HG03520 (cell line): ENCODE measurements around the gene TTI1.

Experiments used
- ATAC-seq: cut with Tn5 transposase; IDR thresholded peaks from one replicate; pipeline ENCODE4 v1.9.1; 2021; ENCODE audit warnings: mild to moderate bottlenecking, moderate library complexity; ENCODE audit not compliant: unreplicated experiment

Gene TTI1

GRCh38 chr20:37989601-37990295 lies 43.5 kb downstream of the TTI1 start:
- ATAC-seq, result no peak

GRCh38 chr20:37988306-37988954 lies 44.8 kb downstream of the TTI1 start:
- ATAC-seq, result no peak

DNA sequence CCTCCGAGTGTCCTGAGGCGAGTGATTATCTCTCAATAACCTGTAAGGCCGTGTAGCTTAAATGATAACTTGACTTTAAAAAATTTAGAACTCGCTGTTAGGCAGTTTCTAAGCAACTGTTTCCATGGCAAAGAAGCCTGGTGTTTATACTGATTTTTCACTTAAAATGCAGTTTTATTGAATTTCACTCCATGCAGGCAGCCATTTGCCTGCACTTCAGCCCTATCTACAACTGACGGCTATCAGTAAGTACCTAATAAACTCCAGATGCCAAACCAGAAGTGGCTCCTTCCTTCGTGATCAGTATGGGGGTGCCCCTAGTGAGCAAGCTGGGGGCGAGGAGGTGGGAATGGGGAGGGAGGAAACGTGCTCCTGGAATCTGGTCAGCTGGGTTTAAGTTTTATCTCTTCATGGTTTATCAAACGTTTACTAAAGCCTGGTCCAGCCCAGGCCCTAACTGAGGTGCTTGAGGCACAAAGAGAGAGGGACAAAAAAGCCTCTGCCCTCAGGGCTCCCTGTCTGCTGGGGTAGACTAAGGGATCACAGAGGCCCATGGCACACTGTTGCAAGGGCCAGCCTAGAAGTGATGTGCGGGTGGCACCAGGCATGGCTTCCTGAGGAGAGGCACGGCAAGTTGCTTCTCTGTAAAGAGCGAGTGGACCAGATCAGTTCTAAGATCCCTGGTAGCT lies 45.5 kb downstream of the TTI1 start:
- ATAC-seq, result no peak

- no peak for ATAC-seq
These were observed 46.2 kb downstream of the TTI1 start for GRCh38 chr20:37986873-37987601.

- ATAC-seq, result no peak
These were observed 47.0 kb downstream of the TTI1 start for GRCh38 chr20:37986044-37986858.

- ATAC-seq, result no peak
These were observed 49.1 kb downstream of the TTI1 start for GRCh38 chr20:37984018-37984785.

DNA sequence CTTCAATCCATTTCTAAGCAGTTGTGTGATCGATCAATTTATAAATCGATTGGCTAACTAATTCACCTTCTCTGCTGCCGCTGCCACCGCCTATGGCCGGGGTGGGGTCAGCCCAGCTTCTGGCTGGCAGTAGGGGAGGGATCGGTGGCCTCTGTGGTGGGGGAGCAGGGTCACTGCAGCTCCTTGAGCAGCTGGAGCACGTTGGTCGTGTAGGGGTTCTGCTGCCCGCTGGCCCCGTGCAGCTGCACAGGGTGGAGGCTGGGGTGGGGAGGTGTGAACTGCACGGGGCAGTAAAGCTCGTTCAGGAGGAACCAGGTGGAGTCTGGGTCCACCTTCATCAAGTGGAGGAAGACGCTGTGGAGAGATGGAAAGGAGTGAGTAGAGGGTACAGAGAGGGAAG lies 50.0 kb downstream of the TTI1 start:
- ATAC-seq, result no peak

GRCh38 chr20:37981568-37981967 lies 51.7 kb downstream of the TTI1 start:
- ATAC-seq, result no peak

- no peak for ATAC-seq
These were observed 52.4 kb downstream of the TTI1 start for GRCh38 chr20:37980876-37981275.

DNA sequence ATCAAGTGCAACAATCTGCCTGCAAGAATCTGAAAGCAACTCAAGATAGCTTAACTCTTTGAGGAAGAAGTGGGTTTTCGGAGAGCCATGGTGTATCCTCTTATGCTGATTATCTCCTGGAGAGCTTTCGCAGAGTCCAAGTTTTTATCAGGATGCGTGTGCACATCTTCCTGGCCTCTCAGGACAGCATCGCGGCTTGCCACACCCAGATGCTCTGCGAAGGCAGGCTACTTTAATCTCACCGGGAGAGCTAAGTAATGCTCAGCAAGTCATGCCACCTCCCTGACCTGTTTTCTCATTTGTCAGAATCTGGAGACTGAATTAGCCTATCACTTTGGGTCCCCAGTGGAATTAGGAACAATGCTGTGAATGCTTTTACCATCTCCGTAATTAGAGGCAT lies 52.9 kb downstream of the TTI1 start:
- no peak for ATAC-seq

DNA sequence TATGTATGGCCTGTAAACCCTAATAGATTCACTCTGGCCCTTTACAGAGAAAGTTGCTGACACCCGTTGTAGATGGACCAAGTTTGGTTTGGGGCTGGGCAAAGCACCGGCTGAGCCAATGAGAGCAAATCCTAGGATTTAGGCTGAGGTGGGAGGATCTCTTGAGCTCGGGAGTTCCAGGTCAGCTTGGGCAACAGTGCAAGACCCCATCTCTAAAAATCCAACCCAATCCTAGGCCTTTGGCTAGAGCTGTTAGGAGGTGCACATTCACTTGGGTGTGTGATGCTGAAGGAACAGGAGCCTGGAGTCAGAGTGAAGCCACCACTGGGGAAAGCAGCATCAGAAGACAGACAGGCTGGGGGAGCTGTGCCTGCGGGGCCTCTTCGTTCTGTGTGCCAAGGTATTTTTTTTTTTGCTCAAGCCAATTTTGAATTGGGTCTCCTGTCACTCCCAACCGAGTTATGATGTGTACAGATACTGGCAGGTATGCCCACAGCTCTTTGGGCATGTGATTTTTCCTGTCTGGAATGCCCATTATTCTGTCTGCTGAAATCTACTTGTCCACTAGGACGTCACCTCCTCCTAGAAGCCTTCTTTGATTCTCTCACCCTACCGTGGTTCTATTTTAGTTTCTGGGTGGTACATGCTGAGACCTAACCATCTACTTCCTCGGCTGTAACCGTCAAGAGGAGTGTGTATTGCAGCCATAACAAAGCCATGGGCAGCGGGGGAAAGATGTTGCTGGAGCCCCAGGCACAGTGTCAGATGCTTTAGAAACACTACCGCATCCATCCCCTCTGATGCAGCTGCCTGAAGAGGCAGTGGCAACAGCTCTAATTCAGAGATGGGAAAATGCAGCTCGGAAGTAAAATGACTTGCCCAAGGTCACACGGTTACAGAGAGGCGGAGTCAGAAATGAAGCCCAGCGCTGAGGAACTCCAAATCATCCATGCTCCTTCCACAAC lies 54.0 kb downstream of the TTI1 start:
- no peak for ATAC-seq

DNA sequence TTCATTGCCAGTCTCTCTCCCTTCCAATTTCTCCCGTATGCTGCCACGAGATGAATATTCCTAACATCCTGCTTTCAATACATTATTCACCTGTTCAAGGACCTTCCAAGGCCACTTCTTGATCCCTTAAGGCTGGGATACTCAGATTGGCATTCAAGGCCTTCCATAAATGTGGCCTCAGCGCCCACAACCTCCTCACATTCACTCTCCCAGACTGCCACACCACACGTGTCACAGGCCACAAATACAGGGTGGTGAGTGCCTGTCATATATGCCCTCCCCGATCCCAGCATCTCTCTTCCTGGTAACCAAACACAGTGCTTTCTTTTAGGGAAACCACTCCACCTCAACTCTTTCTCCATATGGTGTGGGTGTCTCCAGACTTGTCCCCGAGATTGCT lies 55.5 kb downstream of the TTI1 start:
- no peak for ATAC-seq

- ATAC-seq, result no peak
These were observed 55.9 kb downstream of the TTI1 start for GRCh38 chr20:37977338-37977737.

- ATAC-seq, result no peak
These were observed 56.4 kb downstream of the TTI1 start for GRCh38 chr20:37976887-37977286.

DNA sequence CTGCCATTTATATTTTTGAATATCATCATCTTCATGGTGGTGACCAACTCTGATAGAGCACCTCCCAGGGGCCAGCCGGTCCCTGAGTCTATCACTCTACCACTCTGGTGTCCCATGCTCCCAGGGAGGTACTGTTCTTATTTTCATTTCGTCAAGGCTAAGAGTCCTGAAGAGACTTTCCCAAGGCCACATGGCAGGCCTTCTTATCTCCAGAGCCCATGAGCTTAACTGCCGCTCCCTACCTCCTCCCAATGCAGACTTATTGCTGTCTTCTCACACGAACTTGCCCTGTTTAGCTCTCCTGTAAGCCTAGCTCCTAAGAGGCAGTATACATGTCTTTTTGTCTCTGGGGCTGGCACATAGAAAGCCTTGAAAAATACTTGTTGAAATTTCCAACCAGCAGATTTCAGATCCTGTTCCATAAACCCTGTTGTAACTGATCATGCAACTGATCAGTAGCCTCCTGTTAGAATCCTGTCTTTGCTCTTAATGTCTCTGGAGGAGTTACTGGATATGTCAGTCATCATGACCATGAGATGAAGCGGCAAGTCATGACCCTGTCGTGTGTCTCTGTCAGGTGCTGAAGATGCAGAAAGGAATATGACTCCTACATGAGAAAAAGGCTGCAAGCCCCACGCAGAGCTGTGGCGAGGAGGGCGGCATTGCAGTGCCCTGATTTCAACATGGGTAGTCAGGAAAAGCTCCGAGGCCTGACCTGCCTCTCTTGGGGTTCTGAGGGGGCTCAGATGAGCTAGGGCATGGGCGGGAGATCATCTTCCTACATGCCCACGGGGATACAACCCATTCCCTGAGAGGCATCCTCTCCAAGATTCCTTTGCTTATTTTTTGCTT lies 60.0 kb downstream of the TTI1 start:
- ATAC-seq, result no peak

- ATAC-seq, result no peak
These were observed 60.8 kb downstream of the TTI1 start for GRCh38 chr20:37972256-37973058.

- no peak for ATAC-seq
These were observed 61.6 kb downstream of the TTI1 start for GRCh38 chr20:37971561-37972127.
